PC-9 (cell line): ENCODE measurements around the gene MCTP1. TPM values are rescaled to one million over a fixed set of nuclear protein-coding genes. Genes with fewer than 3 reads are reported as not detected.

Source experiments
- BruUV-seq: library from RNA; stranded (reverse); fragments of 400-500 nt; replicated peaks from 2 replicates; lab custom pipeline; 2021; lab: Mats Ljungman, UMichigan
- CTCF ChIA-PET: fragments of 300-600 bp; sonication (Branson Sonifier 250); formaldehyde crosslinking; loops from one replicate; lab custom pipeline; 2022; ENCODE audit warnings: antibody characterized with exemption; lab: Charles Lee
- POLR2A ChIA-PET: fragments of 300-600 bp; sonication (Branson Sonifier 250); formaldehyde crosslinking; loops from one replicate; lab custom pipeline; 2022; ENCODE audit warnings: antibody characterized with exemption; ENCODE audit not compliant: unreplicated experiment; lab: Charles Lee
- DNase-seq, 2 experiments: peaks; one replicate each; pipeline versions ENCODE4 v3.0.0 to v3.0.0-alpha.2; 2015 to 2022; ENCODE audit warnings: mixed read lengths in 1 of 2
- H2AFZ ChIP-seq: fragments of 200-600 bp; sonication (generic); 2 replicates; pipeline ENCODE4 v1.8.1; 2017; ENCODE audit warnings: antibody characterized with exemption
- H3F3A ChIP-seq: fragments of 200-600 bp; sonication (generic); 2 replicates; pipeline ENCODE4 v1.8.1; 2017; ENCODE audit warnings: antibody characterized with exemption, mild to moderate bottlenecking, low read depth; ENCODE audit not compliant: insufficient read depth
- H3K27ac ChIP-seq: fragments of 200-600 bp; sonication (generic); 2 replicates; pipeline ENCODE4 v1.6.1; 2016; ENCODE audit warnings: mixed run types
- H3K27me3 ChIP-seq: fragments of 200-600 bp; sonication (generic); 2 replicates; pipeline ENCODE4 v1.6.1; 2016; ENCODE audit warnings: low read depth, mixed run types; ENCODE audit not compliant: insufficient read depth
- H3K36me3 ChIP-seq: fragments of 200-600 bp; sonication (generic); 2 replicates; pipeline ENCODE4 v1.6.1; 2016; ENCODE audit warnings: low read depth, mixed run types
- H3K4me1 ChIP-seq: fragments of 200-600 bp; sonication (generic); replicated peaks from 2 replicates; pipeline ENCODE4 v1.6.1; 2016; ENCODE audit warnings: mixed run types; ENCODE audit not compliant: insufficient read depth
- H3K4me2 ChIP-seq: fragments of 200-600 bp; sonication (generic); 2 replicates; pipeline ENCODE4 v1.6.1; 2017; ENCODE audit warnings: mixed run types
- H3K4me3 ChIP-seq: fragments of 200-600 bp; sonication (generic); 2 replicates; pipeline ENCODE4 v1.6.1; 2016; ENCODE audit warnings: mixed run types
- H3K79me2 ChIP-seq: fragments of 200-600 bp; sonication (generic); 2 replicates; pipeline ENCODE4 v1.6.1; 2017; ENCODE audit warnings: low read depth, mixed run types
- H3K9me2 ChIP-seq: fragments of 200-600 bp; sonication (generic); 2 replicates; pipeline ENCODE4 v1.8.1; 2017; ENCODE audit warnings: mild to moderate bottlenecking; ENCODE audit not compliant: insufficient read depth
- H3K9me3 ChIP-seq: fragments of 200-600 bp; sonication (generic); 2 replicates; pipeline ENCODE4 v1.8.1; 2016; ENCODE audit warnings: low read depth; ENCODE audit not compliant: insufficient read depth
- H4K20me1 ChIP-seq: fragments of 200-600 bp; sonication (generic); 2 replicates; pipeline ENCODE4 v1.8.1; 2017; ENCODE audit not compliant: insufficient read depth
- EZH2 ChIP-seq: fragments of 200-600 bp; sonication (generic); IDR thresholded peaks from 2 replicates; pipeline ENCODE4 v1.8.0; 2017; ENCODE audit warnings: antibody characterized with exemption, low read depth
- intact Hi-C: fragments of 100-400 bp; cut with micrococcal nuclease; formaldehyde crosslinking; loops from one replicate; pipeline ENCODE4 v1.10.0; 2022; ENCODE audit not compliant: unreplicated experiment
- total RNA-seq: library from RNA; stranded (reverse); gene quantifications from 2 replicates; pipeline ENCODE4 v1.2.3, GENCODE V29; 2021
- TF ChIP-seq, protein P1 (sequence below): fragments of 200-600 bp; sonication (generic); conservative IDR thresholded peaks from 2 replicates; pipeline ENCODE4 v1.6.1; 2017; ENCODE audit warnings: mixed run types, antibody characterized with exemption, mild to moderate bottlenecking, moderate library complexity

MCTP1 gene
- total RNA-seq, 1 experiment from 2014 or later = 3.9 TPM

DNA sequence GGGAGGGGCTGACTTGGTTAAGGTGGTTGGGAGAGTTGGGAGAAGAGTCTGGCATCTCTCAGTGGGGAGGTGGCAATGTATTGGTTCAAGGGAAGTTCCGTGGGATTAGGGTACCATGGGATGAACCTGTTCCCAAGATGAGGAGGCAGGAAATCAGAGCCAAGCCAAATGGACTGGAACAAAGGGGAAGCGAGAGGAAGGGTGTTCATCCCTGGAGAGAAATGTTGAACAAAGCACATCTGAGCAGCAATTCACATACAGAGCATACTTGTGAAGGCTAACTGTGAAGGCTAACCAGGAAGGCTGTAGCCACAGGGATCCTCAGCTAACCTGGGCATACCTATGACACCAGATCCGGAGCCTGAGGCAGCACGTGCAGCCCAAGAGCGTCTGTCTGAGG, 214.0 kb downstream of the MCTP1 start:
- ChIA-PET CTCF (no interaction called here), POLR2A (no interaction called here)
- TF ChIP-seq, protein P1, sequence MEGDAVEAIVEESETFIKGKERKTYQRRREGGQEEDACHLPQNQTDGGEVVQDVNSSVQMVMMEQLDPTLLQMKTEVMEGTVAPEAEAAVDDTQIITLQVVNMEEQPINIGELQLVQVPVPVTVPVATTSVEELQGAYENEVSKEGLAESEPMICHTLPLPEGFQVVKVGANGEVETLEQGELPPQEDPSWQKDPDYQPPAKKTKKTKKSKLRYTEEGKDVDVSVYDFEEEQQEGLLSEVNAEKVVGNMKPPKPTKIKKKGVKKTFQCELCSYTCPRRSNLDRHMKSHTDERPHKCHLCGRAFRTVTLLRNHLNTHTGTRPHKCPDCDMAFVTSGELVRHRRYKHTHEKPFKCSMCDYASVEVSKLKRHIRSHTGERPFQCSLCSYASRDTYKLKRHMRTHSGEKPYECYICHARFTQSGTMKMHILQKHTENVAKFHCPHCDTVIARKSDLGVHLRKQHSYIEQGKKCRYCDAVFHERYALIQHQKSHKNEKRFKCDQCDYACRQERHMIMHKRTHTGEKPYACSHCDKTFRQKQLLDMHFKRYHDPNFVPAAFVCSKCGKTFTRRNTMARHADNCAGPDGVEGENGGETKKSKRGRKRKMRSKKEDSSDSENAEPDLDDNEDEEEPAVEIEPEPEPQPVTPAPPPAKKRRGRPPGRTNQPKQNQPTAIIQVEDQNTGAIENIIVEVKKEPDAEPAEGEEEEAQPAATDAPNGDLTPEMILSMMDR = no peak
- TF ChIP-seq EZH2 = no peak
- H2AFZ ChIP-seq = no peak overlapping the region
- H3K27me3 ChIP-seq = no peaks in the 10 kb centered on the region
- no peaks in the 10 kb centered on the region for H3K9me2 ChIP-seq
- H3K4me2 ChIP-seq = no peak overlapping the region
- H3K36me3 ChIP-seq = no peaks in the 10 kb centered on the region
- H4K20me1 ChIP-seq = no peaks in the 10 kb centered on the region
- no peak overlapping the region for H3K27ac ChIP-seq
- H3K4me1 ChIP-seq = no peaks in the 10 kb centered on the region
- no peaks in the 10 kb centered on the region for H3K79me2 ChIP-seq
- H3K9me3 ChIP-seq = no peaks in the 10 kb centered on the region
- H3K4me3 ChIP-seq = no peak overlapping the region
- DNase-seq = no peak
- no TSS peak for BruUV-seq
- no peaks in the 10 kb centered on the region for H3F3A ChIP-seq
- intact Hi-C loops = no loop called here

DNA sequence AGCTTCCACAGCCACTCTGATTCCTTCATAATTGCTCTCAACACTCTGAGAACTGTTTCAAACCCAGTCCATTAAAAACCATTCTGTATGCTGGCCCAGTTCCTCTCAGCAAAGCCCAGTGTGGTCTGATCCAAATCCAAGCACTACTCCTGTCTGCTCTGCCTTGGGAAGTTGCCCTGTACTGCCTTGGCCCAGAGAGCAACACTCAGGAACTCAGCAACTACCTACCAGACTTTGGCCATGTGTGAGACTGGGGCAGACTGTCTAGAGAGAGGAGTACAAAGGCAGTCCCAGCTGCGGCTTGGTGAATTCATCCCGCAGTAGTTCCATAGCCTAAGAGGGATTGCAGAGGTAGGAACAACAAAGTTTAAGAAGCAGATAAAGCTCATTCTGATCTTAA, 214.4 kb downstream of the MCTP1 start:
- Histone ChIP-seq H3K9me3 (no peaks in the 10 kb centered on the region), H2AFZ (no peak overlapping the region), H3K79me2 (no peaks in the 10 kb centered on the region), H3F3A (no peaks in the 10 kb centered on the region), H3K4me3 (no peak overlapping the region), H3K9me2 (no peaks in the 10 kb centered on the region), H3K36me3 (no peaks in the 10 kb centered on the region), H4K20me1 (no peaks in the 10 kb centered on the region), H3K27me3 (no peaks in the 10 kb centered on the region), H3K4me1 (no peaks in the 10 kb centered on the region), H3K4me2 (no peak overlapping the region), H3K27ac (no peak overlapping the region)
- no TSS peak for BruUV-seq
- no peak for DNase-seq
- TF ChIP-seq EZH2 = no peak
- TF ChIP-seq, protein P1 = no peak
- intact Hi-C loops = no loop called here
- CTCF ChIA-PET = no interaction called here
- POLR2A ChIA-PET = no interaction called here

GRCh38 chr5:95069948-95070347, 214.9 kb downstream of the MCTP1 start:
- Histone ChIP-seq H3K36me3 (no peaks in the 10 kb centered on the region), H3K9me2 (no peaks in the 10 kb centered on the region), H3K9me3 (no peaks in the 10 kb centered on the region), H3F3A (no peaks in the 10 kb centered on the region), H3K27ac (no peak overlapping the region), H2AFZ (no peak overlapping the region), H3K4me3 (no peak overlapping the region), H3K4me1 (no peaks in the 10 kb centered on the region), H3K4me2 (no peak overlapping the region), H3K79me2 (no peaks in the 10 kb centered on the region), H4K20me1 (no peaks in the 10 kb centered on the region), H3K27me3 (no peaks in the 10 kb centered on the region)
- DNase-seq = no peak
- BruUV-seq = no TSS peak
- intact Hi-C loops = no loop called here
- POLR2A ChIA-PET = no interaction called here
- TF ChIP-seq, protein P1 = no peak
- no peak for TF ChIP-seq EZH2
- CTCF ChIA-PET = no interaction called here
